GM21447 (cell line): ENCODE measurements around the gene DOCK6.

Experiments
- ATAC-seq: cut with Tn5 transposase; IDR thresholded peaks from one replicate; pipeline ENCODE4 v1.9.1; 2021; ENCODE audit not compliant: unreplicated experiment

DOCK6 gene, protein sequence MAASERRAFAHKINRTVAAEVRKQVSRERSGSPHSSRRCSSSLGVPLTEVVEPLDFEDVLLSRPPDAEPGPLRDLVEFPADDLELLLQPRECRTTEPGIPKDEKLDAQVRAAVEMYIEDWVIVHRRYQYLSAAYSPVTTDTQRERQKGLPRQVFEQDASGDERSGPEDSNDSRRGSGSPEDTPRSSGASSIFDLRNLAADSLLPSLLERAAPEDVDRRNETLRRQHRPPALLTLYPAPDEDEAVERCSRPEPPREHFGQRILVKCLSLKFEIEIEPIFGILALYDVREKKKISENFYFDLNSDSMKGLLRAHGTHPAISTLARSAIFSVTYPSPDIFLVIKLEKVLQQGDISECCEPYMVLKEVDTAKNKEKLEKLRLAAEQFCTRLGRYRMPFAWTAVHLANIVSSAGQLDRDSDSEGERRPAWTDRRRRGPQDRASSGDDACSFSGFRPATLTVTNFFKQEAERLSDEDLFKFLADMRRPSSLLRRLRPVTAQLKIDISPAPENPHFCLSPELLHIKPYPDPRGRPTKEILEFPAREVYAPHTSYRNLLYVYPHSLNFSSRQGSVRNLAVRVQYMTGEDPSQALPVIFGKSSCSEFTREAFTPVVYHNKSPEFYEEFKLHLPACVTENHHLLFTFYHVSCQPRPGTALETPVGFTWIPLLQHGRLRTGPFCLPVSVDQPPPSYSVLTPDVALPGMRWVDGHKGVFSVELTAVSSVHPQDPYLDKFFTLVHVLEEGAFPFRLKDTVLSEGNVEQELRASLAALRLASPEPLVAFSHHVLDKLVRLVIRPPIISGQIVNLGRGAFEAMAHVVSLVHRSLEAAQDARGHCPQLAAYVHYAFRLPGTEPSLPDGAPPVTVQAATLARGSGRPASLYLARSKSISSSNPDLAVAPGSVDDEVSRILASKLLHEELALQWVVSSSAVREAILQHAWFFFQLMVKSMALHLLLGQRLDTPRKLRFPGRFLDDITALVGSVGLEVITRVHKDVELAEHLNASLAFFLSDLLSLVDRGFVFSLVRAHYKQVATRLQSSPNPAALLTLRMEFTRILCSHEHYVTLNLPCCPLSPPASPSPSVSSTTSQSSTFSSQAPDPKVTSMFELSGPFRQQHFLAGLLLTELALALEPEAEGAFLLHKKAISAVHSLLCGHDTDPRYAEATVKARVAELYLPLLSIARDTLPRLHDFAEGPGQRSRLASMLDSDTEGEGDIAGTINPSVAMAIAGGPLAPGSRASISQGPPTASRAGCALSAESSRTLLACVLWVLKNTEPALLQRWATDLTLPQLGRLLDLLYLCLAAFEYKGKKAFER (N-terminal part only)

DNA sequence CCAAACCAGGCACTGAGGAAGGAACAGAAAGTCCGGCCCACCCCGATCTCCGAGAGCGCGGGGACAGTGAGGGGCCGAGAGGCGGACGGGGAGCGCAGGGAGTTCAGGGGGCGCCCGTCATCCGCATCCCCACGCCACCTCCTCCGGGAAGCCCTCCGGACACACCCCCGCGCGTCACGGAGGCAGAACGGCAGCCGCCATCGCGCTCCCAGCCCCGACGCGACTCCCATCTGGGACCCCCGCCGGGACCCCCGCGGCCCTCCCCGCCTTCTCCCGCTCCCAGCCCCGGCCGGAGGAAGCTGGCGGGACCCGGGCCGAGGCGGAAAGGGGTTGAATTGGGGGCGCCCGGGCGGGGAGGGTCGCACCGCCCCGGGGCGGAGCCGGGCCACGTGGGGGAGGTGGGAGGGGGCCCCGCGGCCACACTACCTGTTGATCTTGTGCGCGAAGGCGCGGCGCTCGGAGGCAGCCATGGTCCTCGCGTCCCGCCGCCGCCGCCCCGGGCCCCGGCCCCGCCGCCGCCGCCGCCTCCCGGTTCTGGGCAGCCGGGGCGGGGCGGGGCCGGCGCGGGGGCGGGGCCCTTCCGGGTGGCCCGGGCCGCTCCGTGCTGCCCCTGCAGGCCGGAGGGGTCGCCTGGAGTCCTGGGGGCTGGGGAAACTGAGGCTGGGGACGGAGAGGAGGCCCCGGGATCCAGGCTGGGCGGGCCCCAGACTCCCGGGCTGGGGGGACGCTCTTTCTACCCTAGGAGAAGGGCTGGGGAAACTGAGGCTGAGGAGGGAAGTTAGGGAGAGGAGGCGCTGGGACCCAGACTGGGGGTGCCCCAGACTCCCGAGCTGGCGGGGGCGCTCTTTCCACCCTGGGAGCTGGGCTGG, at the start of gene DOCK6:
Gene DOCK6 (minus strand): TSS at position 554 of the 869 bp plus-strand sequence. CDS start 84 bp downstream, at position 470.
- no peak for ATAC-seq

DNA sequence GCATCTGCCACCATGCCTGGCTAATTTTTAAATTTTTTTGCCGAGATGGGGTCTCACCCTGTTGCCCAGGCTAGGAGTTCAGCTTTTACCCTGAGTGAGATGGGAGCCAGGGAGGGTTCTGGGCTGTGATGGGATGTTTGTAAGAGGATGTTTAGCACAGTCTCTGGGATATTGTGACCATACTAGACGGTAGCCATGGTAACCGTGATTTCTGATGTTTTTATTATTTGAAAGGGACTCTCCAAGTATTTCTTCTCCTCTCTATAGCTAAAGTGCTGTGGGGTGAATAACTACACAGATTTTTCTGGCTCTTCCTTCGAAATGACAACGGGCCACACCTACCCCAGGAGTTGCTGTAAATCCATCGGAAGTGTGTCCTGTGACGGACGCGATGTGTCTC, 44.0 kb upstream of the DOCK6 start:
- no peak for ATAC-seq

DNA sequence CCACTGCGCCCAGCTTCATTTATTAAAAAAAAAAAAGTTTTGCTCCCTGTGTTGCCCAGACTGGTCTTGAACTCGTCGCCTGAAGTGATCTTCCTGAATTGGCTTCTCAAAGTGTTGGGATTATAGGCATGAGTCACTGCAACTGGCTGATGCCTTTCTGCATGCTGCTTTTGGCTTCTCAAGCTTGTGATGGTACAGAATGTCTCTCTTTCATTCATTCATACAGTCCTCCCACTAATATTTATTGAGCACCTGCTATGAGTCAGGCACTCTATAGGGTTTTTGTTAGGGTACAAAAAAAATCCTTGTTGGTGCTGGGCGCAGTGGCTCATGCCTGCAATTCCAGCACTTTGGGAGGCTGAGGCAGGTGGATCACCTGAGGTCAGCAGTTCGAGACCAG, 42.6 kb upstream of the DOCK6 start:
- no peak for ATAC-seq

DNA sequence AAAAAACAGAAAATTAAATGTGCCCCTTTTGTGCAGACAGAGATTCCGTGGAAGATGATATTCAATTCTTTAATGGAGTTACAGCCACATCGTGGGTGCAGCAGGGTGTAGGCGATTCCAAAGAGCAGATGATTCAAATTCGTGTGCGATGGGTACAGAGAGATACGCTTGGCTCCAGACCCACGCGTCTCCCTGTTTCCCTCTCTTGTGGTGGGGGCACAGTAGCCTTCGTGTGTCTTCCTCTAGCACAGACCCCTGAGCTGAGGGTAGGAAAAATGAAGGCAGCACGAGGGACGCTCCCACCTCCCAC, 38.4 kb upstream of the DOCK6 start:
- ATAC-seq = no peak

DNA sequence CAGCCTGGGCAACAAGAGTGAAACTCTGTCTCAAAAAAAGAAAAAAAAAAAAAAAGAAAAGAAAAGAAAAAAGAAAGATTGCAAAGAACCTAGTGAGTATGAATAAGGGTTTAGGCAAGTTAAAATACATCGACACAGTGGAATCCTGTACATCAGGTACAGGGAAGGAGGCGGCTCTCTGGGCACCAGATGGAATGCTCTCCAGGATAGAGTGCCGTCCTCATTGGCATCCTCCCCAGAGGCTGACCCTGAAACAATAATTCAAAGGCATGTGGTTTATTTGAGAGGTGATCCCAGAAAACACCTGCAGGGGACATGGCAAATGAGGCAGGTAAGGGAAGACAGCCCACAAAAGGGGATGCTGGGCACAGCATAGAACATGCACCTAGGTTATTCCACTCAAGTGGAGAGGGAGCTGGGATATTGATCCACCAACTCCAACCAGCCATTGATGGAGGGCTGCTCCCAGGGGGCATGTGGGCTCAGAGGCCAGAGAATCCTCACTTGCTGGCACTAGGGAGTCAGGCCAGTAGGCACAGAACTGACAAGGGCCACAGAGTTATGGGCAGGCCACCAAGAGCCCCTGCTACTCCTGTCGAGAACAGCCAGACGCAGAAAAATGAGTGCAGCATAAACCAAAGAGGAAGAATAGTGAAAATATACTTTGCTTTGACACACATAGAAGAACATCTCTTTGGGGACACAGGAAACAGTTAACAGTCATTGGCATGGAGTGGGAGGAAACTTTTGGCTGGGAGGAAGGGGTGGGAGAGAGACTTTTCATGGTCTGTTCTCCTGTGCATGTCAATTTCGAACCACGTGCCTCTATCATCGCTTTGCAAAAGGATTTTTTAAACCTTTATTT, 37.9 kb upstream of the DOCK6 start:
- ATAC-seq = no peak

DNA sequence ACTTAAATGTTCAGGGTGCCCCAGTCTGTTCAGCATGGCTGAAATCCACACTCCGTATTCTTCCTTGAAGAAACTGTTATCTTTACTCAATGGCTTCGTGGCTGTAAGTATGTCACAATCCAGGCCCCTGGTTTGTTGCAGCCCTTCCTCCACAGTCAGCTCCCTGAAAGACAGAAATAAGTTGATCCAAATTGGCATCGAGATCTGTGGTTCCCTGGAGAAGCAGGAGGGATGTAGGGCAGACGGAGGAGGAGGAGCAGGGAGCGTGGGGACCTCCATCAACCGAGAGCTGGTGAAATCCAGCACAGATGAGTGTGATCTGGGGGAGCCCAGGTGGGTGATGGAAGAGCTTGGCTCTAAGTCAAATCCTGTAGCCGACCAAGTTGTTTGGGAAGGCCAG, 33.9 kb upstream of the DOCK6 start:
- no peak for ATAC-seq

DNA sequence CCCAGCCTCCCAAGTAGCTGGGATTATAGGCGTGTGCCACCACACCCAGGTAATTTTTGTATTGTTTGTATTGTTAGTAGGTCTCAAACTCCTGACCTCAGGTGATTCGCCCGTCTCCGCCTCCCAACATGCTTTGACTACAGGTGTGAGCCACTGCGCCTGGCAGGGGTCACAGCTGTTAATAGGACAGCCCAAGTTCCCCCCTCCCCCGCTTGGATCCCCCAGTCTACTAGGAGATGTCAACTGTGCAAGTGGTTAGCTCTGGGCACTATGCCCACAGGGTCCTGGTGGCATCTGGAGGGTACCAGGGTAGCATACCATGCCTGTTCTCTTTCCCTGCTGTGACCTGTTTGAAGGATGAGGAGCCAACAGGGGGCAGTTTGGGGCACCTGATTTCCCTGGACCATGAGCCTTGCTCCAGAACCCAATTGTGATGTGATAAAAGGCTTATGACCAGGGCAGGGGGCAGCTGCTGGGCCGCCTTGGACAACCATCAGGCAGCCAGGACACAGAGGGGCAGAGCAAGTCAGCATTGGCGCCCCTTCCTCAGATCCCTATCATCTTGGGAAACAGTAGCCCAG, 33.4 kb upstream of the DOCK6 start, which contains the start of gene TSPAN16:
Gene TSPAN16 (plus strand): TSS at position 496 of the 581 bp plus-strand sequence. CDS start 138 bp downstream, outside the sequence.
- no peak for ATAC-seq

DNA sequence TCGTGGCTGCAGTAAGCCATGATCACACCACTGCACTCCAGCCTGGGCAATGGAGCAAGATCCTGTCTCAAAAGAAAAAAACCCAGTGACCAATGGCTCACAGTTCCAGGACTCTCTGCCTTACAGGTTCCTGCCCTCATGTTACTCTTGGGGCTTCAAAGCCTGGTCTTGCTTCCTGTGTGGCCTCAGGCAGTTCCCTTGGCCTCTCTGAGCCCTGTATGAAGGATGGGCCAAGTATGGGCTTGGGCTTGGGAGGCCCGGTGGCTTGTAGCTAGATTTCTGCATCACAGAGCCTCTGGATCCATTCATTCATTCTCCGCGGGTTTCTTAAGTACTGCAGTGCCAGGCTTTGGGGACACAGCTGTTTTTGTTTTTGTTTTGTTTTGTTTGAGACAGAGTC, 32.9 kb upstream of the DOCK6 start:
- ATAC-seq = no peak

DNA sequence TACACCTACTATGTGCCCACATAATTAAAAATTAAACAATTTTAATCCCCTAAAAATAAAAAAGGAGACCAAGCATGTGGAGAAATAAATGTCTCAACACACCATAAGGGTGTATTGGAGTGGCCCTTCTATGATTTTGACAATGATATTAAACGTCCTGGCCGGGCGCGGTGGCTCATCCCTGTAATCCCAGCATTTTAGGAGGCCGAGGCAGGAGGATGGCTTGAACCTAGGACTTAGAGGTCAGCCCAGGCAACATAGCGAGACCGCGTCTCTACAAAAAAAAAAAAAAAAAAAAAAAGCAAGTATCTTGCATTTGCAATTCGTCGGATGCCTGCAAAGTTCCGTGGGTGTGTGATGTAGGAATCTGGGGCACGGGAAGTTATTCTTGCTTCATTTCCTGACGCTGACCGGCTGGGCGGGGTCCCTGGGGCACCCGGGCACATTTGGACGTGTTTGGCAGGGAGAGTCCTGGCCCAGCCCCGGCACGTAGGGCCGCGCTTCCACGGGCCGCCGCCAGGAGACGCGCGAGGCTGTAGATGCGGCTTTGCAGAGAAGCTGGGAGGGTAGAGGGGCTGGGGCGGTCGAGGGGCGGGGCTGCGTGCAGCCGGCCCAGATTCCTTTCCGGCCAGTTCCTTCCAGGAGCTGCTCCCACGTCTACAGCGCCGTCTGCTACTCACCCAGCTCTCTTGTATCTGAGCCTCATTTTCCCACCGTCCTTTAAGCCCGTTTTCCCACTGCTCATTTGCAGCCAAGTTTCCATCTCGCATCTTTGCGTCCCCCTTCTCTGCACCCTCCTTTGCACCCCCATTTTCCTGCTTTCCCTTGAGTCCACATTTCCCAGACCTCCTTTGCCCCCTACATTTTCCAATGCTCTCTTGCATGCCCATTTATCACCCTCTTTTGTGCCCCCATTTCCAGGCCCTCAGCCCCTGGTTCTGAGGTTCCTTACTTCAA, 31.4 kb upstream of the DOCK6 start:
- no peak for ATAC-seq

DNA sequence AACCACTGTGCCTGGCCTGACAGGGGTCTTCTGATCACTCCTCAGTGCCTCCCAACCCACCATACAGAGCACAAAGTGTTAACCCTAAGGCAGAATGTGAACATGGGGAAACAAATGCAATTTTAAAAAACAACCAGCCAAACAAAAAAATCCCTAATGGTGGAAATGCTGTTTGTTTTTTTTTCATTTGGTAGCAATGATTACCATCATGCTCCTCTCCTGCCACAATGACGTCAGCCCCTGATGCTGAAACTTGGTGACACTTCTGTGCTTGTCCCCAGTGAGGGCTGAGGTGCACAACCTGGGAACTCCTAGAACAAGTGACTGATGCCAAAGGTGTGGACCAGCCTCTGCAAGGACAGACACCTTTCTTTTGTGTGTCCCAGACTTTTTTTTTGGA, 29.7 kb upstream of the DOCK6 start:
- no peak for ATAC-seq

DNA sequence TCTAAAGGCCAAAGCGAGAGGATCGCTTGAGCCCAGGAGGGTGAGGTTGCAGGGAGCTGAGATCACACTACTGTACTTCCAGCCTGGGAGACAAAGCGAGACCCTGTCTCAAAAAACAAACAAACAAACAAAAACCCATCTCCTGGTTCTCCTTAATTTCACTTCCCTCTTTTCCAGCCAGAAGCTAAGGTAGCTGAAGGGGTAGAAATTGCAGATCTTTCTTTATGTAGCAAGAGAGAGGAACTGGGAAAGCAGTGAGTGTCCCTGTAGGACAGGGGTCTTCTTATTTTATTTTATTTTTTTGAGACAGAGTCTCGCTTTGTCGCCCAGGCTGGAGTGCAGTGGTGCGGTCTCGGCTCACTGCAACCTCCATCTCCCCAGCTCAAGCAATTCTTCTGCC, 29.1 kb upstream of the DOCK6 start:
- no peak for ATAC-seq

DNA sequence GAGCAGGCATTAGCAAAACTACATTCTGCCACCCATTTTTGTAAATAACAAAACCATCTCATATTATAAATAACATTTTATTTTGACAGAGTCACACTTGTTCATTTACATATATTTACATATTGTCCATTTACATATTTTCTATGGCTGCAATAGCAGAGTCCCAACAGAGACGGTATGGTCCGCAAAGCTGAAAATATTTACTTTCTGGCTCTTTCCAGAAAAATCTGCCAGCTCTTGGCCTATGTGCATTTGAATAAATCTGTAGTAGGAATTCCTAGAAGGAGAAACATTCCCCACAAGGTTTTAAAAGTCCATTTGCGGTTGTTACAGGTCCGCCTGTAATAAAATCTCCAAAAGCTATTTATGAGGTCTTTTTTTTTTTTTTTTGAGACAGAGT, 27.9 kb upstream of the DOCK6 start:
- ATAC-seq = no peak

DNA sequence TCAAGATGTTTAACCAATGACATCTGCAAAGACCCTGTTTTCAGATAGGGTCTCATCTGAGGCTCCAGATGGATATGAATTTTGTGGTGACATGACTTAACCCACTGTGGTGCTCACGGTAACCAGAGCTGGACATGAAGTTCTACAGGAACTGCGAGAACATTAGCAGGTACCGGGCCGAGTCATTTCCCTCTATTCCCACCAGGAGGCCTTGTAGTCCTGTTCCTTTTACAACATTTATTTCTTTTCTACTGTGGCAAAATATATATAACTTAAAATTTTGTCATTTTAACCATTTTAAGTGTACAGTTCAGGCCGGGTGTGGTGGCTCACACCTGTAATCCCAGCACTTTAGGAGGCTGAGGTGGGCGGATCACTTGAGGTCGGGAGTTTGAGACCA, 26.0 kb upstream of the DOCK6 start:
- no peak for ATAC-seq

DNA sequence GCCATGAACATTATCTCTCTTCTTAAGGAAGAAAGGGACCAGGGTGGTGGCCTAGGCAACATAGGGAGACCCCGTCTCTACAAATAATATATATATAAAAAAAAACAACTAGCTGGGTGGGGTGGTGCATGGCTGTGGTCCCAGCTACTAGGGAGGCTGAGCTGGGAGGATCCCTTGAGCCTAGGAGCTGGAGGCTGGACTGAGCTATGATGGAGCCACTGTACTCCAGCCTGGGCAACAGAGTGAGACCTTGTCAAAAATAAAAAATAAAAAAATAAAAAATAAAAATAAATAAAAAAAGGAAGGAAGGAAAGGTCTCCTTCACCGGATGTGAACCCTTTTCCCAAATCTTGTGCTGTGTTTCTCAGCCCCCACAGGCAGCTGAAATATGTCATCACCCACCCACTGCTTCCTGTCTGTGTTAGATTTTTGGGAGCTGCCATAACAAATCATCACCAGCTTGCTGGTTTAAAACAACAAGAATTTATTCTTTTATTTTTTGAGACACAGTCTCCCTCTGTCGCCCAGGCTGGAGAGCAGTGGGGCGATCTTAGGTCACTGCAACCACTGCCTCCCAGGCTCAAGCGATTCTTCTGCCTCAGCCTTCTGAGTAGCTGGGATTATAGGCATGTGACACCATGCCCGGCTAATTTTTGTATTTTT, 24.1 kb upstream of the DOCK6 start:
- ATAC-seq = no peak

DNA sequence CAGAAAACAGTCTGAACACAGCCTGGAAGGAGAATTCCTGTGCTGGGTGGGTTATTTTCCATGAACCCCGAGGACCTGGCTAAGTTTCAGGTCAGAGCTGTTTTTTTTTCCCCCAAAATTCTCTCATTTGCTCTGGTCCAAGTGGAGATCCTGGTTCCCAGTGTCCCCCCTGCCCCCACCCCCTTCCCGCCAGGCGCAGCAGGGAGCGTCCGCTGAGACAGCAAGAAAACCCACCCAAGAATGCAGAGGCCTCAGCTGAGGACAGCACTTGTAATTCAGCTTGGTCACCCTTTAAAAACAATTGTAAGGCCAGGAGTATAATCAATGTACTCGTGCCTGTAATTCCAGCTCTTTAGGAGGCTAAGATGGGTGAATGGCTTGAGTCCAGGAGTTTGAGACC, 22.2 kb upstream of the DOCK6 start:
- ATAC-seq = no peak

DNA sequence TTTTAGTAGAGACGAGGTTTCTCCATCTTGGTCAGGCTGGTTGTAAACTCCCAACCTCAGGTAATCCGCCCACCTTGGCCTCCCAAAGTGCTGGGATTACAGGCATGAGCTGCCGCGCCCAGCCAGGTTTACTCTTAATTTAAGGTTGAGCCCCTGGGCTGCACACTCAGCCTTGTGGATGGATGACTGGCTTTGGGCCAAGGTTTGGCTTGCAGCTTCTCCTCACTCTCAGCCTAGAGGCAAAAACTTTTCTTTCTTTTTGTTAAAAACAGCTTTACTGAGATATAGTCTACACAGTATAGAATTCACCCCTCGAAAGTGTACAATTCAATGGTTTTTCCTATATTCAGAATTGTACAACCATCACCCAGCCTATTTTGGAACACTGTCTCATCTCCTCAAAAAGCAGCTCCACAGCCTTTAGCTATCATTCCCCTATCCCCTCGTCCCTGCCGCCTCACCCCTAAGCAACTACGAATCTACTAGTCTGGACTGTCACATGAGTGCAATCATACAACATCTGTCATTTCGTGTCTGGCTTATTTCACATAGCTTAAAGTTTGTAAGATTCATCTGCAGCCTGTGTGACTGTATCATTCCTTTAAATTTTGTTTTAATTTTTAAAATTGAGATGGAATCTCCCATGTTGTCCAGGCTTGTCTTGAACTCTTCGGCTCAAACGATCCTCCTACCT, 19.2 kb upstream of the DOCK6 start:
- no peak for ATAC-seq
